Mesenchymal stem cell (in vitro differentiated cells and primary cell): ENCODE data around the gene MRPL18.
"Not testable (repeated sequence)": the region's sequence is repeated elsewhere in the genome, so short reads cannot be mapped to it uniquely, and the experiment has no call there.

ENCODE experiments used
- DNase-seq: peaks from one replicate; pipeline ENCODE4 v3.0.0-alpha.2; 2013
- H2AFZ ChIP-seq: one replicate; pipeline ENCODE4 v1.6.1; 2013; ENCODE audit warnings: low read depth, mild to moderate bottlenecking, control low read depth, inconsistent platforms, low read length, moderate library complexity
- H2AK5ac ChIP-seq: 2 replicates; pipeline ENCODE4 v1.6.1; 2013; ENCODE audit warnings: low read length, moderate library complexity, mild to moderate bottlenecking, inconsistent platforms; ENCODE audit not compliant: severe bottlenecking
- H2BK120ac ChIP-seq: one replicate; pipeline ENCODE4 v1.6.1; 2013; ENCODE audit warnings: low read depth, mild to moderate bottlenecking, inconsistent platforms, low read length, moderate library complexity
- H2BK12ac ChIP-seq, 2 experiments: one replicate each; pipeline ENCODE4 v1.6.1; 2013; ENCODE audit warnings: inconsistent platforms in 2 of 2, low read length in 2 of 2, mild to moderate bottlenecking in 2 of 2, moderate library complexity in 2 of 2, control low read depth in 1 of 2
- H2BK15ac ChIP-seq: one replicate; pipeline ENCODE4 v1.6.1; 2013; ENCODE audit warnings: mild to moderate bottlenecking, low read depth, inconsistent platforms; ENCODE audit not compliant: poor library complexity, severe bottlenecking
- H2BK5ac ChIP-seq: 2 replicates; pipeline ENCODE4 v1.6.1; 2013; ENCODE audit warnings: low read depth, mild to moderate bottlenecking, low read length, control low read depth, inconsistent platforms; ENCODE audit not compliant: poor library complexity, severe bottlenecking
- H3K14ac ChIP-seq, 2 experiments: one replicate each; pipeline ENCODE4 v1.6.1; 2013; ENCODE audit warnings: inconsistent platforms in 2 of 2, low read length in 2 of 2, control low read depth in 1 of 2, mild to moderate bottlenecking in 1 of 2, moderate library complexity in 1 of 2
- H3K18ac ChIP-seq, 2 experiments: one replicate each; pipeline ENCODE4 v1.6.1; 2013; ENCODE audit warnings: inconsistent platforms in 2 of 2, low read length in 2 of 2, control low read depth in 1 of 2, low read depth in 1 of 2, mild to moderate bottlenecking in 1 of 2
- H3K23ac ChIP-seq, 2 experiments: one replicate each; pipeline ENCODE4 v1.6.1; 2013; ENCODE audit warnings: inconsistent platforms in 2 of 2, low read length in 2 of 2, mild to moderate bottlenecking in 2 of 2, moderate library complexity in 2 of 2, control low read depth in 1 of 2
- H3K27ac ChIP-seq: 2 replicates; pipeline ENCODE4 v1.5.1; 2013; ENCODE audit warnings: mild to moderate bottlenecking, moderate library complexity, low read length, control low read depth, inconsistent platforms; ENCODE audit not compliant: poor library complexity, severe bottlenecking
- H3K27me3 ChIP-seq, 2 experiments: 2 replicates each; pipeline versions ENCODE4 v1.6.1 to v1.7.0; 2013; ENCODE audit warnings: low read length in 2 of 2, mild to moderate bottlenecking in 2 of 2, moderate library complexity in 2 of 2, control low read depth in 1 of 2, inconsistent platforms in 1 of 2; ENCODE audit not compliant: control insufficient read depth in 1 of 2, insufficient read depth in 1 of 2
- H3K36me3 ChIP-seq, 2 experiments: 2 replicates each; pipeline versions ENCODE4 v1.6.1 to v1.7.0; 2013; ENCODE audit warnings: low read length in 2 of 2, control low read depth in 1 of 2, inconsistent platforms in 1 of 2, low read depth in 1 of 2, mild to moderate bottlenecking in 1 of 2; ENCODE audit not compliant: insufficient read depth in 2 of 2, control insufficient read depth in 1 of 2
- H3K4ac ChIP-seq, 2 experiments: one replicate each; pipeline ENCODE4 v1.6.1; 2013; ENCODE audit warnings: inconsistent platforms in 2 of 2, low read length in 2 of 2, mild to moderate bottlenecking in 2 of 2, moderate library complexity in 2 of 2, control low read depth in 1 of 2, low read depth in 1 of 2
- H3K4me1 ChIP-seq: 2 replicates; pipeline ENCODE4 v1.6.1; 2013; ENCODE audit warnings: low read depth, low read length, control low read depth; ENCODE audit not compliant: control insufficient read depth, insufficient read depth
- H3K4me2 ChIP-seq: 2 replicates; pipeline ENCODE4 v1.6.1; 2013; ENCODE audit warnings: low read length, mild to moderate bottlenecking, inconsistent platforms; ENCODE audit not compliant: poor library complexity, severe bottlenecking
- H3K4me3 ChIP-seq, 2 experiments: 2 replicates each; pipeline versions ENCODE4 v1.5.1 to v1.7.0; 2013; ENCODE audit warnings: low read length in 2 of 2, mild to moderate bottlenecking in 2 of 2, control low read depth in 1 of 2, low read depth in 1 of 2; ENCODE audit not compliant: insufficient read depth in 1 of 2
- H3K79me1 ChIP-seq: replicated peaks from 2 replicates; pipeline ENCODE4 v1.6.1; 2013; ENCODE audit warnings: mild to moderate bottlenecking, control low read depth, low read length, inconsistent platforms; ENCODE audit not compliant: poor library complexity, severe bottlenecking
- H3K9ac ChIP-seq: 2 replicates; pipeline ENCODE4 v1.7.0; 2013; ENCODE audit warnings: mild to moderate bottlenecking, low read length, moderate library complexity
- H3K9me3 ChIP-seq: 2 replicates; pipeline ENCODE4 v1.7.0; 2013; ENCODE audit warnings: mild to moderate bottlenecking, low read length; ENCODE audit not compliant: control insufficient read depth
- H4K8ac ChIP-seq: one replicate; pipeline ENCODE4 v1.6.1; 2013; ENCODE audit warnings: inconsistent platforms, mild to moderate bottlenecking, low read length, moderate library complexity
- H4K91ac ChIP-seq: one replicate; pipeline ENCODE4 v1.6.1; 2013; ENCODE audit warnings: mild to moderate bottlenecking, low read length, inconsistent platforms
- WGBS: methylation state at CpG from one replicate; pipeline ENCODE4 v1.1.7; 2013; ENCODE audit warnings: mixed read lengths; 5-methylcytosine and 5-hydroxymethylcytosine counted together

The MRPL18 gene

DNA sequence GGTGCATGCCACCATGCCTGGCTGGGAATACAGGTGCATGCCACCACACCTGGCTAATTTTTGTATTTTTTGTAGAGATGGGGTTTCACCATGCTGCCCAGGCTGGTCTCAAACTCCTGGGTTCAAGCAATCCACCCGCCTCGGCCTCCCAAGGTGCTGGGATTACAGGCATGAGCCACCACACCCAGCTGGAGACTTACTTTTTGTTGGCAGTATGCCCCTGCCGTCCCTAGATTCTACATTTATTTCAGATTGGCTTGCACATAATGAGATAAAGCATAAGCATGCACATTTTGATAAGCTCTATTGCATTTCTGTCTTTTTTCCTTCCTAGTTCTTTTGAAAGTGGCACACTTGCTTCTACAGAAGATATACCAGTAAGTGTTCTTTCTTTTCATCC lies 26.5 kb downstream of the MRPL18 start:
- H2AFZ ChIP-seq, H2BK12ac ChIP-seq, H2BK15ac ChIP-seq, H2AK5ac ChIP-seq, H2BK120ac ChIP-seq, H3K9me3 ChIP-seq, H3K4me1 ChIP-seq, H3K9ac ChIP-seq, H3K14ac ChIP-seq, H3K27ac ChIP-seq, H2BK5ac ChIP-seq, H4K8ac ChIP-seq, DNase-seq, H3K23ac ChIP-seq, H3K79me1 ChIP-seq, H3K18ac ChIP-seq, H3K4ac ChIP-seq, H3K4me3 ChIP-seq, H3K4me2 ChIP-seq, H3K36me3 ChIP-seq, H4K91ac ChIP-seq: not testable (repeated sequence)
- peaks cover 0 to 34% of the 10 kb centered on the region in 2 experiments for H3K27me3 ChIP-seq
- WGBS, result 91% methylated on average over 3 of the region's 3 CpGs

DNA sequence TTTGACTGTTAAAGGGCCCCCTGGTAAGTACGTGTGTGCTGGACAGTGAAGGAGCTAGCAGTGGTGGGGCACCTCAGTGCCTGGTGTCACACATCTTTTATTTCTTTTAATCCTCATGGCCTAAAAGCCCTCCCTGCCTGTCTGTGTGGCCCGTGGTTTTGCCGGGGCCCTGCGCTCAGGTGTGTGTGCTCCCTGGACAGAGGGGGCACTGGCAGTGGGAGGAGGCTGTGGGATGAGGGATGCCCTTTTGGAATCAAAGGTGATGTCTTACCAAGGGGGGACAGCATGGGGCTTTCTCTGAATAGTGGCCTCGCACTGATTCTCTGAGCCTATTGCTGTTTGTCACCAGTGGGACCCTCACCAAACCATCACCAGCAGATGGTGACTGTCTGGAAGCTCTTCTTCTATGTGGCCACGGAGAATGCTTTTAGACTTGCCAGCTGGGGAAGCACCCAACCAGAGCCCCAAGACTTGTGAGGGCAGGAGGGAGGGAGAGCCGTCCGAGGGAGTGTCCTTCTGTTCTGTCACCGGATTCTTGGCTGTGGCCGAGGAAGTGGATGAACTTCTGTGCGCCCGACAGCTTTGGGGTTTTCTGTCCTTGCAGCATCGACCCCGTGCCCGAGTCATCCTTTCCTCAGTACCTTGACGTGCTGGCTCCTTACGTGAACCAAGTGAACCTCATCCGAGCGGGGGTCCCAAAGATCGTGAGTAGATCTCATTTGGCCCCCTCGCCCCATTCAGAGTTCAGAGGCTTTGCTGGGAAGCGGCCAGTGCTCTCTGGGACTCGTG lies 27.9 kb downstream of the MRPL18 start:
- Histone ChIP-seq H3K9me3 (no peaks in the 10 kb centered on the region), H2BK12ac (no peak overlapping the region), H3K27ac (no peak overlapping the region), H3K36me3 (peaks cover 0 to 4% of the 10 kb centered on the region in 2 experiments), H3K4me3 (no peak overlapping the region), H2AK5ac (no peak overlapping the region), H2BK15ac (no peak overlapping the region), H4K91ac (no peak overlapping the region), H3K4ac (no peak overlapping the region), H3K23ac (no peak overlapping the region), H2BK5ac (no peak overlapping the region), H3K27me3 (peaks cover 0 to 39% of the 10 kb centered on the region in 2 experiments), H2BK120ac (no peak overlapping the region), H3K18ac (no peak overlapping the region), H3K4me2 (no peak overlapping the region), H2AFZ (no peak overlapping the region), H4K8ac (no peak overlapping the region), H3K14ac (no peak overlapping the region), H3K9ac (no peak overlapping the region), H3K4me1 (no peaks in the 10 kb centered on the region), H3K79me1 (no peaks in the 10 kb centered on the region)
- 89% methylated on average over 22 of the region's 23 CpGs for WGBS
- DNase-seq, result no peak

DNA sequence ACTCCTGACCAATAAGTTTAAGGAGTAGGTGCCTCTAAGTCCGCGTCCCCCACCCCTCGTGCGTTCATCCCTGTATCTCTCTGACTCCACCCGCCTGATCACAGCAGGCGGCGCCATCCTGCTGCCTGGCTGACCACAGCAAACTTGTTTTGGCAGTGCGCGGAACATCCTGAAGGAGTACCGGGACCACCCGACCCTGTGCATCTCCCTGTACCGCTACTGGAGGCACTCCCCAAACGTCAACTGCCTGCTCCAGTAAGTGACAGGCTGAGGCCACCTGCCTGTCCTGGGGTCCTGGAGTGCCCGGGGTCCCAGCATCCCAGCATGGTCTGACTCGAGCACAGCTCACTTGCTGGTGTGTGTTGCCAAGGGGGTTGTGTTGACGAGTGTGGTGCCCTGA lies 28.8 kb downstream of the MRPL18 start:
- no peak overlapping the region for H3K4me2 ChIP-seq
- no peaks in the 10 kb centered on the region for H3K4me1 ChIP-seq
- no peak overlapping the region for H3K27ac ChIP-seq
- H3K9me3 ChIP-seq, result no peaks in the 10 kb centered on the region
- H4K8ac ChIP-seq, result no peak overlapping the region
- no peak overlapping the region for H2AK5ac ChIP-seq
- H2BK120ac ChIP-seq, result no peak overlapping the region
- DNase-seq, result no peak
- no peaks in the 10 kb centered on the region for H3K79me1 ChIP-seq
- H4K91ac ChIP-seq, result no peak overlapping the region
- H3K9ac ChIP-seq, result no peak overlapping the region
- no peak overlapping the region for H2BK5ac ChIP-seq
- 91% methylated on average over 16 of the region's 16 CpGs for WGBS
- H3K4ac ChIP-seq, result no peak overlapping the region
- H3K23ac ChIP-seq, result no peak overlapping the region
- peaks cover 0 to 4% of the 10 kb centered on the region in 2 experiments for H3K36me3 ChIP-seq
- H2AFZ ChIP-seq, result no peak overlapping the region
- H2BK15ac ChIP-seq, result no peak overlapping the region
- H2BK12ac ChIP-seq, result no peak overlapping the region
- H3K14ac ChIP-seq, result no peak overlapping the region
- no peak overlapping the region for H3K4me3 ChIP-seq
- peaks cover 0 to 40% of the 10 kb centered on the region in 2 experiments for H3K27me3 ChIP-seq
- H3K18ac ChIP-seq, result no peak overlapping the region

DNA sequence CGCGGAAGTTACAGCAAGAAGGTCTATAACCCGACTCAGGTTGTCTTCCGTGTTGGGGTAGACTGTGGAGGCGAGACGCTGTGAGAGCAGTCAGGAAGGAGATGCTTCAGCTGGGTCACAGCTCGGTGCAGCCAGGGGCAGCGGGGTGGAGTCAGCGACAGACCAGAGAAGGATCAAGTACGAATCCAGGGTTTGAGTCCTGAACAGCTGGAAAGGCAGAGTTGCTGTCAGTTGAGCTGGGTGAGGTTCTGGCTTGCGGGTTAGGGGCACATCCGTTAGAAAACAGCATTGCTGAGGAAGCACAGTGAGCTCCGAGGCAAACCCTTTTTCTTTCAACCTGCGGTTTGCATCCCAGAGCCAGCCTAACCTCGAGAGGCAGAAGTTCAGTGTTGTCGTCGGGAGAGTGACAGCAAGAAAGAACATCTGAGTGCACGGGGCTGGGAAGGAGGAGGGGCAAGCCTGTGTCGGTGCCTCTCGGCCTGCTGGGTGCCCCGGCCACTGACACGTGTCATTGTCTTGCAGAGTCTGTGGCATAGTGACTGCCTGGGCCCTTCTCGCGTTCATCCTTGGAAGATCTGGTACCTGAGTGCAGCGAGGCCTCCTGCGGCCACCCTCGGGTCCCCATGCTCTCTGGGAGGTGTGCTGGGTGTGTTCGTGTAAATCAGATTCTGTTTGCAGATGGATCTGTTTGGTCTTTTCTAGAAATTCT lies 29.8 kb downstream of the MRPL18 start:
- no peak overlapping the region for H4K91ac ChIP-seq
- H3K27me3 ChIP-seq, result peaks cover 0 to 40% of the 10 kb centered on the region in 2 experiments
- peaks cover 0 to 4% of the 10 kb centered on the region in 2 experiments for H3K36me3 ChIP-seq
- no peak overlapping the region for H2BK5ac ChIP-seq
- H3K4me1 ChIP-seq, result no peaks in the 10 kb centered on the region
- H2BK12ac ChIP-seq, result no peak overlapping the region
- no peak overlapping the region for H3K18ac ChIP-seq
- 69% methylated on average over 28 of the region's 28 CpGs for WGBS
- no peak overlapping the region for H3K9ac ChIP-seq
- no peak overlapping the region for H2BK15ac ChIP-seq
- H3K23ac ChIP-seq, result no peak overlapping the region
- H3K14ac ChIP-seq, result peak overlapping the region in 1 of 2 experiments; percentile 58
- no peaks in the 10 kb centered on the region for H3K9me3 ChIP-seq
- H3K27ac ChIP-seq, result no peak overlapping the region
- no peak overlapping the region for H2AFZ ChIP-seq
- no peak for DNase-seq
- H3K4me2 ChIP-seq, result no peak overlapping the region
- H3K79me1 ChIP-seq, result no peaks in the 10 kb centered on the region
- no peak overlapping the region for H3K4ac ChIP-seq
- H4K8ac ChIP-seq, result no peak overlapping the region
- H2BK120ac ChIP-seq, result no peak overlapping the region
- no peak overlapping the region for H3K4me3 ChIP-seq
- H2AK5ac ChIP-seq, result no peak overlapping the region
